ENCODE results near the gene TRIP11. TPM values are rescaled to one million over a fixed set of nuclear protein-coding genes. Genes with fewer than 3 reads are reported as not detected.

Gene TRIP11
- total RNA-seq, 1 experiment from 2014 or later: 37.4 TPM

- DNase-seq (ENCODE audit: low read depth, low spot score): no peak
- no peaks in the 10 kb centered on the region for H3K79me2 ChIP-seq (ENCODE audit: insufficient read depth, low read length)
- H3K27me3 ChIP-seq (ENCODE audit: insufficient read depth, low read length): no peaks in the 10 kb centered on the region
- ChIA-PET CTCF (no interaction called here), POLR2A (no interaction called here), RAD21 (ENCODE audit: low non-redundant PET in 1 of 2, low total read pairs in 2 of 2, uncharacterized antibody in 2 of 2, unreplicated experiment in 2 of 2) (no interaction called here)
- intact Hi-C loops (cut with micrococcal nuclease): no loop called here
- no peaks in the 10 kb centered on the region for H3K4me1 ChIP-seq (ENCODE audit: control insufficient read depth in 1 of 2, insufficient read depth in 2 of 2, low read length in 2 of 2)
- no TSS peak for BruUV-seq (replicated peaks)
- no peak overlapping the region for H3K9ac ChIP-seq (ENCODE audit: low read length)
- H4K20me1 ChIP-seq (ENCODE audit: insufficient read depth): no peaks in the 10 kb centered on the region
- no peak for ATAC-seq
- no peak overlapping the region for H3K27ac ChIP-seq (ENCODE audit: low read depth, low read length)
- no peaks in the 10 kb centered on the region for H3K9me3 ChIP-seq (ENCODE audit: control insufficient read depth in 1 of 2, insufficient read depth in 1 of 2, low read depth in 1 of 2, low read length in 2 of 2)
- H2AFZ ChIP-seq (ENCODE audit: low read depth, low read length, poor library complexity, severe bottlenecking): no peak overlapping the region
- H3K4me3 ChIP-seq (replicated peaks in 1 of 2; ENCODE audit: low read depth in 1 of 2, low read length in 2 of 2): no peak overlapping the region
- peaks cover 0 to 7% of the 10 kb centered on the region in 2 experiments; a peak in 3 of 4 replicates for H3K36me3 ChIP-seq (ENCODE audit: control insufficient read depth in 1 of 2, insufficient read depth in 2 of 2, low read length in 2 of 2)
- H3K9me2 ChIP-seq (ENCODE audit: insufficient read depth): no peaks in the 10 kb centered on the region
- H3K4me2 ChIP-seq (ENCODE audit: low read length): no peak overlapping the region
- TF ChIP-seq SRF (IDR thresholded peaks at IDR 0.05; ENCODE audit: low read depth): no peak
- TF ChIP-seq, protein P1, sequence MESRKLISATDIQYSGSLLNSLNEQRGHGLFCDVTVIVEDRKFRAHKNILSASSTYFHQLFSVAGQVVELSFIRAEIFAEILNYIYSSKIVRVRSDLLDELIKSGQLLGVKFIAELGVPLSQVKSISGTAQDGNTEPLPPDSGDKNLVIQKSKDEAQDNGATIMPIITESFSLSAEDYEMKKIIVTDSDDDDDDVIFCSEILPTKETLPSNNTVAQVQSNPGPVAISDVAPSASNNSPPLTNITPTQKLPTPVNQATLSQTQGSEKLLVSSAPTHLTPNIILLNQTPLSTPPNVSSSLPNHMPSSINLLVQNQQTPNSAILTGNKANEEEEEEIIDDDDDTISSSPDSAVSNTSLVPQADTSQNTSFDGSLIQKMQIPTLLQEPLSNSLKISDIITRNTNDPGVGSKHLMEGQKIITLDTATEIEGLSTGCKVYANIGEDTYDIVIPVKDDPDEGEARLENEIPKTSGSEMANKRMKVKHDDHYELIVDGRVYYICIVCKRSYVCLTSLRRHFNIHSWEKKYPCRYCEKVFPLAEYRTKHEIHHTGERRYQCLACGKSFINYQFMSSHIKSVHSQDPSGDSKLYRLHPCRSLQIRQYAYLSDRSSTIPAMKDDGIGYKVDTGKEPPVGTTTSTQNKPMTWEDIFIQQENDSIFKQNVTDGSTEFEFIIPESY (IDR thresholded peaks at IDR 0.05; ENCODE audit: extremely low read depth, insufficient replicate concordance, low read length): no peak
- TF ChIP-seq CBX3 (IDR thresholded peaks at IDR 0.05; ENCODE audit: low read depth): no peak
- TF ChIP-seq ZNF274 (IDR thresholded peaks at IDR 0.05; ENCODE audit: low read depth, low read length): no peak
Observed at GRCh38 chr14:92074555-92074954, 34.7 kb upstream of the TRIP11 start.

DNA sequence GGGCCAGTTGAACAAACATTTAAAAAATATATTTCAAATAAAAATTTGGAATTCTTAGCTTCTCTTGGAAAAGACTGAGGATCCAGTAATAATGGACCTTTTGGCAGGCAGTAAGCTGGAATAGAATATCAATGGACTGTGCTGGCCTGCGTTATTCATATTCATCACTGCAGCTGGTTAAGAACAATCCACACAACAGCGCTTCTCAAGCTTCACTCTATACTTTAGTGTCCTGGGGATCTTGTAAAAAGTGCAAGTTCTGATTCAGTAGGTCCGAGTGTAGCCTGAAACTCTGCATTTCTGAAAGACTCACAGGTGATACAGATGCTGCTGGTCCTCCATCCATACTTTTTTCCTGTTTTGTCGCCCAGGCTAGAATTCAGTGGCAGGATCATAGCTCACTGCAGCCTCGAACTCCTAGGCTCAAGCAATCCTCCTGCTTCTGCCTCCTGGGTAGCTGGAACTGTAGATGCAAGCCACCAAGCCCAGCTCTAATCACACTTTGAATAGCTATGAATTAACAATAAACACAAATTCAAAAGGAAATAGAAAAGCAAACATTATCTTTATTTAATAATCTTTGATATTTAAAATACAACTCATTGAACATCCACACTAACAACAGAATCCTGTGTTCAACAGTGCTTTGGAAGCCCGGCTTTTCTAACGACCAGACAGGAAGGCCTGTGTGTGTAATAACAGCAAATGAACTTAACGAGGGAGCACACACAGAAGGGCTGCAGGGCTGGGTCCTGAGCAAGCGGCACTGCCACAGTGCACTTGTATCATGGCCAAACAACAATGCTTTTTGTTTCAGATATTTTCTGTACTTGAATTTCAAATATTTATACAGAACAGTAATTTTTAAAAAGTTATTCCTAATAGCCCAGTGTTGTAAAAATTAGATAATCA, 18.4 kb upstream of the TRIP11 start:
- ATAC-seq (no peak), DNase-seq (ENCODE audit: low read depth, low spot score) (no peak)
- no peaks in the 10 kb centered on the region for H4K20me1 ChIP-seq (ENCODE audit: insufficient read depth)
- no peaks in the 10 kb centered on the region for H3K36me3 ChIP-seq (ENCODE audit: control insufficient read depth in 1 of 2, insufficient read depth in 2 of 2, low read length in 2 of 2)
- TF ChIP-seq POLR2AphosphoS5 (IDR thresholded peaks at IDR 0.05; ENCODE audit: low read depth, low read length) (no peak), YY1 (IDR thresholded peaks at IDR 0.05; ENCODE audit: extremely low read depth, insufficient replicate concordance, low read depth, low read length) (no peak), POLR2A (IDR thresholded peaks at IDR 0.05; ENCODE audit: borderline replicate concordance, extremely low read depth, insufficient read depth, insufficient read length) (no peak), CBX3 (IDR thresholded peaks at IDR 0.05; ENCODE audit: low read depth) (no peak), EZH2 (IDR thresholded peaks at IDR 0.05) (no peak), ELF1 (IDR thresholded peaks at IDR 0.05; ENCODE audit: borderline replicate concordance, low read depth) (no peak), FOSL1 (IDR thresholded peaks at IDR 0.05; ENCODE audit: low read depth) (no peak), ZFX (IDR thresholded peaks at IDR 0.05) (no peak), RAD21 (IDR thresholded peaks at IDR 0.05; ENCODE audit: low read depth) (no peak), SIN3A (IDR thresholded peaks at IDR 0.05; ENCODE audit: low read depth) (no peak)
- TF ChIP-seq, protein P2, sequence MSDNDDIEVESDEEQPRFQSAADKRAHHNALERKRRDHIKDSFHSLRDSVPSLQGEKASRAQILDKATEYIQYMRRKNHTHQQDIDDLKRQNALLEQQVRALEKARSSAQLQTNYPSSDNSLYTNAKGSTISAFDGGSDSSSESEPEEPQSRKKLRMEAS (IDR thresholded peaks at IDR 0.05): no peak
- TF ChIP-seq, protein P3, sequence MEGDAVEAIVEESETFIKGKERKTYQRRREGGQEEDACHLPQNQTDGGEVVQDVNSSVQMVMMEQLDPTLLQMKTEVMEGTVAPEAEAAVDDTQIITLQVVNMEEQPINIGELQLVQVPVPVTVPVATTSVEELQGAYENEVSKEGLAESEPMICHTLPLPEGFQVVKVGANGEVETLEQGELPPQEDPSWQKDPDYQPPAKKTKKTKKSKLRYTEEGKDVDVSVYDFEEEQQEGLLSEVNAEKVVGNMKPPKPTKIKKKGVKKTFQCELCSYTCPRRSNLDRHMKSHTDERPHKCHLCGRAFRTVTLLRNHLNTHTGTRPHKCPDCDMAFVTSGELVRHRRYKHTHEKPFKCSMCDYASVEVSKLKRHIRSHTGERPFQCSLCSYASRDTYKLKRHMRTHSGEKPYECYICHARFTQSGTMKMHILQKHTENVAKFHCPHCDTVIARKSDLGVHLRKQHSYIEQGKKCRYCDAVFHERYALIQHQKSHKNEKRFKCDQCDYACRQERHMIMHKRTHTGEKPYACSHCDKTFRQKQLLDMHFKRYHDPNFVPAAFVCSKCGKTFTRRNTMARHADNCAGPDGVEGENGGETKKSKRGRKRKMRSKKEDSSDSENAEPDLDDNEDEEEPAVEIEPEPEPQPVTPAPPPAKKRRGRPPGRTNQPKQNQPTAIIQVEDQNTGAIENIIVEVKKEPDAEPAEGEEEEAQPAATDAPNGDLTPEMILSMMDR (IDR thresholded peaks at IDR 0.05 in 2 of 3, conservative IDR thresholded peaks at IDR 0.05 in 1 of 3; ENCODE audit: borderline replicate concordance in 1 of 3, insufficient read depth in 1 of 3, low read depth in 2 of 3, low read length in 2 of 3): no peak
- no peak overlapping the region for H3K27ac ChIP-seq (ENCODE audit: low read depth, low read length)
- H3K9ac ChIP-seq (ENCODE audit: low read length): no peak overlapping the region
- H2AFZ ChIP-seq (ENCODE audit: low read depth, low read length, poor library complexity, severe bottlenecking): no peak overlapping the region
- intact Hi-C loops (cut with micrococcal nuclease): no loop called here
- ChIA-PET CTCF (no interaction called here), POLR2A (no interaction called here), RAD21 (ENCODE audit: low non-redundant PET in 1 of 2, low total read pairs in 2 of 2, uncharacterized antibody in 2 of 2, unreplicated experiment in 2 of 2) (no interaction called here)
- no peaks in the 10 kb centered on the region for H3K27me3 ChIP-seq (ENCODE audit: insufficient read depth, low read length)
- no peak overlapping the region for H3K4me3 ChIP-seq (replicated peaks in 1 of 2; ENCODE audit: low read depth in 1 of 2, low read length in 2 of 2)
- H3K4me1 ChIP-seq (ENCODE audit: control insufficient read depth in 1 of 2, insufficient read depth in 2 of 2, low read length in 2 of 2): no peaks in the 10 kb centered on the region
- no peaks in the 10 kb centered on the region for H3K9me2 ChIP-seq (ENCODE audit: insufficient read depth)
- H3K79me2 ChIP-seq (ENCODE audit: insufficient read depth, low read length): no peaks in the 10 kb centered on the region
- BruUV-seq (replicated peaks): no TSS peak
- H3K9me3 ChIP-seq (ENCODE audit: control insufficient read depth in 1 of 2, insufficient read depth in 1 of 2, low read depth in 1 of 2, low read length in 2 of 2): no peaks in the 10 kb centered on the region
- no peak overlapping the region for H3K4me2 ChIP-seq (ENCODE audit: low read length)

Measured in HCT116 (cell line).